HepG2 (cell line): ENCODE measurements around the gene CLEC2D. TPM values are rescaled to one million over a fixed set of nuclear protein-coding genes. Genes with fewer than 3 reads are reported as not detected.

ENCODE experiments used
- ATAC-seq: fragments of 200-7000 bp; cut with Tn5 transposase; 3 replicates; pipeline ENCODE4 v1.9.1; 2020; ENCODE audit warnings: mild to moderate bottlenecking, moderate library complexity
- BruUV-seq: library from RNA; stranded (reverse); fragments of 400-500 nt; replicated peaks from 2 replicates; lab custom pipeline; 2021; lab: Mats Ljungman, UMichigan
- CTCF ChIA-PET: fragments of 300-600 bp; formaldehyde crosslinking; extraction: SDS; loops from one replicate; lab custom pipeline; 2021; ENCODE audit warnings: low total read pairs, inconsistent platforms, low intra/inter-chr PET ratio; lab: Yijun Ruan, JAX
- POLR2A ChIA-PET: fragments of 350-600 bp; sonication (Branson Sonifier 250); formaldehyde crosslinking; loops from one replicate; lab custom pipeline; 2020; ENCODE audit warnings: antibody characterized with exemption, inconsistent platforms; lab: Yijun Ruan, JAX
- DNase-seq: peaks from one replicate; pipeline ENCODE4 v3.0.0-alpha.2; 2015; ENCODE audit warnings: low spot score
- FAIRE-seq: peaks from 3 replicates; lab custom pipeline; 2011; peaks lifted over from hg19 to GRCh38; lab: Jason Lieb, UNC
- H2AFZ ChIP-seq: one replicate; pipeline ENCODE4 v1.6.1; 2011; ENCODE audit warnings: low read length, inconsistent platforms
- H3K27ac ChIP-seq: fragments of 300-600 bp; 3 replicates; pipeline ENCODE4 v1.8.0; 2011; ENCODE audit warnings: mixed run types, mild to moderate bottlenecking, mixed read lengths, low read length, inconsistent platforms; ENCODE audit not compliant: insufficient read depth; ENCODE audit errors: extremely low read length
- H3K27me3 ChIP-seq, 2 experiments: fragments of 200-600 bp in 1 of 2; 2 replicates in 1 of 2; 3 replicates in 1 of 2; pipeline versions ENCODE4 v1.6.0 to v1.8.0; 2011; ENCODE audit warnings: low read length in 2 of 2, mild to moderate bottlenecking in 2 of 2, moderate library complexity in 2 of 2, inconsistent platforms in 1 of 2; ENCODE audit not compliant: insufficient read depth in 2 of 2, control insufficient read depth in 1 of 2
- H3K36me3 ChIP-seq, 2 experiments: fragments of 200-600 bp in 1 of 2; replicated peaks in 1 of 2; 2 replicates in 1 of 2; 3 replicates in 1 of 2; pipeline versions ENCODE4 v1.5.1 to v1.8.0; 2011; ENCODE audit warnings: low read length in 2 of 2, inconsistent platforms in 1 of 2; ENCODE audit not compliant: insufficient read depth in 2 of 2, control insufficient read depth in 1 of 2
- H3K4me1 ChIP-seq: 2 replicates; pipeline ENCODE4 v1.5.1; 2012; ENCODE audit warnings: low read length, inconsistent platforms; ENCODE audit not compliant: insufficient read depth
- H3K4me2 ChIP-seq: 2 replicates; pipeline ENCODE4 v1.6.0; 2011; ENCODE audit warnings: low read depth, low read length, inconsistent platforms
- H3K4me3 ChIP-seq, 3 experiments: fragments of 200-600 bp in 1 of 3; sonication (generic), shearing (Covaris generic) in 1 of 3; replicated peaks in 1 of 3; 2 replicates each; pipeline ENCODE4 v1.5.1; 2011 to 2016; ENCODE audit warnings: low read length in 3 of 3, inconsistent platforms in 2 of 3, low read depth in 2 of 3, mild to moderate bottlenecking in 2 of 3, control low read depth in 1 of 3, mixed read lengths in 1 of 3; ENCODE audit not compliant: insufficient read depth in 1 of 3
- H3K79me2 ChIP-seq: one replicate; pipeline ENCODE4 v1.6.1; 2011; ENCODE audit warnings: low read length, inconsistent platforms; ENCODE audit not compliant: insufficient read depth
- H3K9ac ChIP-seq: 2 replicates; pipeline ENCODE4 v1.6.0; 2011; ENCODE audit warnings: mild to moderate bottlenecking, low read depth, low read length, inconsistent platforms; ENCODE audit not compliant: insufficient read depth
- H3K9me3 ChIP-seq: 2 replicates; pipeline ENCODE4 v1.5.1; 2012; ENCODE audit warnings: mild to moderate bottlenecking, low read length
- H4K20me1 ChIP-seq: 2 replicates; pipeline ENCODE4 v1.6.0; 2011; ENCODE audit warnings: inconsistent platforms, mild to moderate bottlenecking, low read length, moderate library complexity; ENCODE audit not compliant: insufficient read depth
- BHLHE40 ChIP-seq: IDR thresholded peaks from 2 replicates; pipeline ENCODE4 v1.6.1; 2011; ENCODE audit warnings: low read length, improper control_type of control experiment
- EHMT2 ChIP-seq: fragments of 200-600 bp; sonication (generic); IDR thresholded peaks from 2 replicates; pipeline ENCODE4 v1.7.0; 2017; ENCODE audit warnings: antibody characterized with exemption, low read depth, low read length, borderline replicate concordance
- ELF1 ChIP-seq: sonication (generic); formaldehyde crosslinking; IDR thresholded peaks from 2 replicates; pipeline ENCODE4 v1.4.0; 2020; ENCODE audit warnings: missing genetic modification reagents
- HOXA5 ChIP-seq: sonication (generic); formaldehyde crosslinking; IDR thresholded peaks from 2 replicates; pipeline ENCODE4 v1.4.0; 2020; ENCODE audit warnings: missing genetic modification reagents
- KDM4B ChIP-seq: sonication (generic); formaldehyde crosslinking; IDR thresholded peaks from 2 replicates; pipeline ENCODE4 v1.4.0; 2020; ENCODE audit warnings: missing genetic modification reagents
- KMT2A ChIP-seq: sonication (generic); formaldehyde crosslinking; IDR thresholded peaks from 2 replicates; pipeline ENCODE4 v1.4.0; 2020; ENCODE audit warnings: missing genetic modification reagents
- MED1 ChIP-seq: sonication (generic); formaldehyde crosslinking; IDR thresholded peaks from 2 replicates; pipeline ENCODE4 v1.4.0; 2020; ENCODE audit warnings: missing genetic modification reagents
- NFRKB ChIP-seq: fragments of 450-650 bp; IDR thresholded peaks from 2 replicates; pipeline ENCODE4 v1.6.1; 2017
- POLR2G ChIP-seq: fragments of 200-400 bp; formaldehyde crosslinking; IDR thresholded peaks from 2 replicates; pipeline ENCODE4 v1.6.1; 2018; ENCODE audit warnings: mild to moderate bottlenecking, low read depth, low read length, moderate library complexity
- PPARG ChIP-seq: conservative IDR thresholded peaks from 2 replicates; pipeline ENCODE4 v1.6.1; 2016; ENCODE audit warnings: missing biosample characterization, missing genetic modification reagents
- SALL1 ChIP-seq: sonication (generic); formaldehyde crosslinking; IDR thresholded peaks from 2 replicates; pipeline ENCODE4 v1.8.0; 2022; ENCODE audit warnings: mild to moderate bottlenecking, missing genetic modification reagents
- SAP130 ChIP-seq: IDR thresholded peaks from 2 replicates; pipeline ENCODE4 v1.6.1; 2016; ENCODE audit warnings: low read depth
- ZNF549 ChIP-seq: sonication (generic); formaldehyde crosslinking; IDR thresholded peaks from 2 replicates; pipeline ENCODE4 v1.5.0; 2020; ENCODE audit warnings: missing genetic modification reagents
- WGBS: methylation state at CpG from one replicate; pipeline ENCODE4 v1.1.6; 2017; ENCODE audit warnings: low lambda C conversion rate; 5-methylcytosine and 5-hydroxymethylcytosine counted together
- in situ Hi-C: cut with HindIII; loops from 2 replicates; pipeline ENCODE4 v1.10.0; 2017; ENCODE audit warnings: low pct_unique_long_range_greater_than_20kb; ENCODE audit not compliant: extremely low pct_ligation_motif_present
- intact Hi-C: fragments of 100-400 bp; cut with micrococcal nuclease; formaldehyde crosslinking; loops from one replicate; pipeline ENCODE4 v1.10.0; 2022; ENCODE audit not compliant: unreplicated experiment
- polyA plus RNA-seq, 8 experiments: library from polyadenylated mRNA; depleted of rRNA in 3 of 8; stranded (reverse) in 7 of 8; unstranded in 1 of 8; fragments of >200 nt; fragmentation: Illumina TruSeq in 4 of 8; extraction: Trizol in 4 of 8; gene quantifications; 2 replicates each; pipeline versions ENCODE4 v1.2.1 to v1.2.3, GENCODE V29; 2011 to 2016; ENCODE audit warnings: low read depth in 4 of 8, missing spikeins in 1 of 8, mixed read lengths in 1 of 8; ENCODE audit not compliant: insufficient read depth in 1 of 8
- total RNA-seq, 5 experiments: library from RNA; depleted of rRNA; stranded (reverse); fragments of >200 nt; fragmentation: Illumina TruSeq; extraction: Trizol; gene quantifications; 2 replicates each; pipeline ENCODE4 v1.2.3, GENCODE V29; 2016; ENCODE audit warnings: low read depth in 1 of 5
- TF ChIP-seq, protein P1 (sequence below): sonication (generic); formaldehyde crosslinking; IDR thresholded peaks from 2 replicates; pipeline ENCODE4 v1.5.0; 2020; ENCODE audit warnings: mild to moderate bottlenecking, missing genetic modification reagents
- TF ChIP-seq, protein P2 (sequence below): IDR thresholded peaks from 2 replicates; pipeline ENCODE4 v1.6.1; 2016; ENCODE audit warnings: missing genetic modification reagents, missing compliant biosample characterization
- TF ChIP-seq, protein P3 (sequence below): sonication (generic); formaldehyde crosslinking; conservative IDR thresholded peaks from 2 replicates; pipeline ENCODE4 v1.5.0; 2020; ENCODE audit warnings: missing genetic modification reagents
- TF ChIP-seq, protein P4 (sequence below): sonication (generic); formaldehyde crosslinking; IDR thresholded peaks from 2 replicates; pipeline ENCODE4 v1.4.0; 2020; ENCODE audit warnings: mild to moderate bottlenecking, missing genetic modification reagents

CLEC2D gene
- total and polyA plus RNA-seq, 2 of the 13 experiments (the other 11 are each of a cell fraction or from before 2014, with no cell fraction given) = 2.5 to 8.6 TPM

DNA sequence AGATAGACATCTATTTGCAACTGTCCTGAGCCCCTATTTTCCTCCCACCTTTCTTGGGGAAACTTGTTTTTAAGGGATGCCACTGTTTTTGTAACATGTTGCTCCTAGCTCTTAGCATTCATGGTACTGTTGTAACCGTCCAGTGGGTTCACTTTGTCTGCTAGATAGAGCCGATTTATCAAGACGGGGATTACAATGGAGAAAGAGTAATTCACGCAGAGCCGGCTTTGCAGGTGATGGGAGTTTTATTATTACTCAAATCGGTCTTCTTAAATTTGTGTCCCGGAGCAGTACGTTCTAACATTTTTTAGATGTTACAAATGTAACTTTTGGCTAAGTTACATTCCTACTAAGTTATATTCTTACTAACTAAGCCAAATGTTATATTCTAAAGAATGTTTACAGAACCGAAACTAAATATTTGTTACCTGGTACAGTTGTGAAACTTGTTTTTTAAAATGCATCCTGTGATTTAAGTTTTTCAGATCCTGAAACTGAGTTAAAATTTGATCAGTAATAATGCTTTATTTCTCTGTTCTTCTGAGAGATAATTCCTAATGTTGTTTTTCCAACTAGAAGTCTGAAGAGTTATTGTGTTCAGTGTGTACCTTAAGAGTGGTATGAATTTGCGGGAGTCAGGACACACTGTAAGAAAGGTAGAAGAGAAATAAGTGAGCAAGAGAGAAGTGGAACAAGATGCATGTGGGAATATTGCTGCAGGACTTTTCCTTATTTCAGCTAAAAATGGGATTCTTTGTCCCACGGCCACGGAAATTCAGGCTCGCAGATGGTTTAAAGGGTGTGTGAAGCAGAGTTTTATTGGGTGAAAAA, 20.6 kb upstream of the CLEC2D start (continued):
- no peak for TF ChIP-seq ELF1 (CRISPR knock-in tag)
- no peak for TF ChIP-seq EHMT2
- TF ChIP-seq, protein P1, sequence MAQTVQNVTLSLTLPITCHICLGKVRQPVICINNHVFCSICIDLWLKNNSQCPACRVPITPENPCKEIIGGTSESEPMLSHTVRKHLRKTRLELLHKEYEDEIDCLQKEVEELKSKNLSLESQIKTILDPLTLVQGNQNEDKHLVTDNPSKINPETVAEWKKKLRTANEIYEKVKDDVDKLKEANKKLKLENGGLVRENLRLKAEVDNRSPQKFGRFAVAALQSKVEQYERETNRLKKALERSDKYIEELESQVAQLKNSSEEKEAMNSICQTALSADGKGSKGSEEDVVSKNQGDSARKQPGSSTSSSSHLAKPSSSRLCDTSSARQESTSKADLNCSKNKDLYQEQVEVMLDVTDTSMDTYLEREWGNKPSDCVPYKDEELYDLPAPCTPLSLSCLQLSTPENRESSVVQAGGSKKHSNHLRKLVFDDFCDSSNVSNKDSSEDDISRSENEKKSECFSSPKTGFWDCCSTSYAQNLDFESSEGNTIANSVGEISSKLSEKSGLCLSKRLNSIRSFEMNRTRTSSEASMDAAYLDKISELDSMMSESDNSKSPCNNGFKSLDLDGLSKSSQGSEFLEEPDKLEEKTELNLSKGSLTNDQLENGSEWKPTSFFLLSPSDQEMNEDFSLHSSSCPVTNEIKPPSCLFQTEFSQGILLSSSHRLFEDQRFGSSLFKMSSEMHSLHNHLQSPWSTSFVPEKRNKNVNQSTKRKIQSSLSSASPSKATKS = no peak

DNA sequence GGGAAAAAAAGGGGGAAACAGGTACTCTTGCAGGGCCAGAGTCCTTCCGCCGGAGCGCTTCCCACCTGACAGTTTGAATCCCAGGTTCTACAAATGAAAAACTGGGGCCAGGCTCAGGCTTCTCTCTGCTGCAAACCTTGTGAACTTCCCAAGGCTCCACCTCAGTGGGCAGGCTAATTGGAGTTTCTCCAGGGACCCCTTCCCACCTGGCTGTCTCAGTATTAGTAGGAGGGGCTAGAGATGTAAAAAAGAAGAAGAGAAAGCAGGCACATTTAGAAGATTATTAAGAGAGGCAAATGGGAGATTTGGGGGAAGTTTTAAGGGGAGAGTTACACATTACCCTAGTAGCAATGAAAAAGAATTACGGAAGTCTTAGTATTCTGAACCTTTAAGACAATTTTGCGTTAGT, 20.0 kb upstream of the CLEC2D start:
- peaks cover 38% of the 10 kb centered on the region for H3K79me2 ChIP-seq
- ChIA-PET POLR2A (no interaction called here), CTCF (no interaction called here)
- ATAC-seq = no peak
- FAIRE-seq = peak; percentile 76
- no peak overlapping the region for H2AFZ ChIP-seq
- no peaks in the 10 kb centered on the region; the same call in 1 of the 2 replicates for H4K20me1 ChIP-seq
- H3K27ac ChIP-seq = peak overlapping the region; percentile 82
- 4% methylated on average over 5 of the region's 5 CpGs for WGBS
- peak overlapping the region; percentile 83 for H3K4me2 ChIP-seq
- no peak for DNase-seq
- H3K9ac ChIP-seq = peak overlapping the region; percentile 83
- in situ Hi-C loops = loop anchor here (5.0 kb wide), 1 partner anchor 58 kb away; no protein-coding TSS in a partner anchor
- intact Hi-C loops = no loop called here
- H3K27me3 ChIP-seq = no peaks in the 10 kb centered on the region; a peak in 1 of 5 replicates
- peaks cover 50% of the 10 kb centered on the region for H3K4me1 ChIP-seq
- H3K4me3 ChIP-seq = peak overlapping the region; percentile 72 to 92 (median 86)
- no peaks in the 10 kb centered on the region for H3K9me3 ChIP-seq
- peaks cover 0 to 8% of the 10 kb centered on the region in 2 experiments; a peak in 4 of 5 replicates for H3K36me3 ChIP-seq
- BruUV-seq = no TSS peak
- TF ChIP-seq SAP130 (CRISPR knock-in tag) (peak; percentile 58), NFRKB (no peak), KMT2A (CRISPR knock-in tag) (0 out of 2 replicates have a peak, but pooled peaks have one; percentile 17), SALL1 (CRISPR knock-in tag) (0 out of 2 replicates have a peak, but pooled peaks have one; percentile 23), PPARG (CRISPR knock-in tag) (0 out of 2 replicates have a peak, but pooled peaks have one; percentile 42), BHLHE40 (no peak), POLR2G (peak; percentile 47; the same call in 1 of the 2 replicates), MED1 (CRISPR knock-in tag) (peak; percentile 12; the same call in 1 of the 2 replicates), HOXA5 (CRISPR knock-in tag) (peak; percentile 35; the same call in 1 of the 2 replicates), KDM4B (no peak), ZNF549 (CRISPR knock-in tag) (no peak)
- TF ChIP-seq, protein P2, sequence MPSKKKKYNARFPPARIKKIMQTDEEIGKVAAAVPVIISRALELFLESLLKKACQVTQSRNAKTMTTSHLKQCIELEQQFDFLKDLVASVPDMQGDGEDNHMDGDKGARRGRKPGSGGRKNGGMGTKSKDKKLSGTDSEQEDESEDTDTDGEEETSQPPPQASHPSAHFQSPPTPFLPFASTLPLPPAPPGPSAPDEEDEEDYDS (CRISPR knock-in tag) = peak; percentile 57; the same call in 1 of the 2 replicates
- TF ChIP-seq, protein P3, sequence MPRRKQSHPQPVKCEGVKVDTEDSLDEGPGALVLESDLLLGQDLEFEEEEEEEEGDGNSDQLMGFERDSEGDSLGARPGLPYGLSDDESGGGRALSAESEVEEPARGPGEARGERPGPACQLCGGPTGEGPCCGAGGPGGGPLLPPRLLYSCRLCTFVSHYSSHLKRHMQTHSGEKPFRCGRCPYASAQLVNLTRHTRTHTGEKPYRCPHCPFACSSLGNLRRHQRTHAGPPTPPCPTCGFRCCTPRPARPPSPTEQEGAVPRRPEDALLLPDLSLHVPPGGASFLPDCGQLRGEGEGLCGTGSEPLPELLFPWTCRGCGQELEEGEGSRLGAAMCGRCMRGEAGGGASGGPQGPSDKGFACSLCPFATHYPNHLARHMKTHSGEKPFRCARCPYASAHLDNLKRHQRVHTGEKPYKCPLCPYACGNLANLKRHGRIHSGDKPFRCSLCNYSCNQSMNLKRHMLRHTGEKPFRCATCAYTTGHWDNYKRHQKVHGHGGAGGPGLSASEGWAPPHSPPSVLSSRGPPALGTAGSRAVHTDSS = no peak
- TF ChIP-seq, protein P4, sequence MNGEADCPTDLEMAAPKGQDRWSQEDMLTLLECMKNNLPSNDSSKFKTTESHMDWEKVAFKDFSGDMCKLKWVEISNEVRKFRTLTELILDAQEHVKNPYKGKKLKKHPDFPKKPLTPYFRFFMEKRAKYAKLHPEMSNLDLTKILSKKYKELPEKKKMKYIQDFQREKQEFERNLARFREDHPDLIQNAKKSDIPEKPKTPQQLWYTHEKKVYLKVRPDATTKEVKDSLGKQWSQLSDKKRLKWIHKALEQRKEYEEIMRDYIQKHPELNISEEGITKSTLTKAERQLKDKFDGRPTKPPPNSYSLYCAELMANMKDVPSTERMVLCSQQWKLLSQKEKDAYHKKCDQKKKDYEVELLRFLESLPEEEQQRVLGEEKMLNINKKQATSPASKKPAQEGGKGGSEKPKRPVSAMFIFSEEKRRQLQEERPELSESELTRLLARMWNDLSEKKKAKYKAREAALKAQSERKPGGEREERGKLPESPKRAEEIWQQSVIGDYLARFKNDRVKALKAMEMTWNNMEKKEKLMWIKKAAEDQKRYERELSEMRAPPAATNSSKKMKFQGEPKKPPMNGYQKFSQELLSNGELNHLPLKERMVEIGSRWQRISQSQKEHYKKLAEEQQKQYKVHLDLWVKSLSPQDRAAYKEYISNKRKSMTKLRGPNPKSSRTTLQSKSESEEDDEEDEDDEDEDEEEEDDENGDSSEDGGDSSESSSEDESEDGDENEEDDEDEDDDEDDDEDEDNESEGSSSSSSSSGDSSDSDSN (CRISPR knock-in tag) = 0 out of 2 replicates have a peak, but pooled peaks have one; percentile 24
